ENCODE data around the gene FBXO47. TPM values are rescaled to one million over a fixed set of nuclear protein-coding genes. Genes with fewer than 3 reads are reported as not detected.

The FBXO47 gene
- total and polyA plus RNA-seq, 7 donors = not detected

- Histone ChIP-seq H3K36me3 (no peaks in the 10 kb centered on the region), H3K27ac (no peak overlapping the region), H3K4me1 (peaks cover 0 to 16% (median 0%) of the 10 kb centered on the region in 4 donors), H3K4me3 (no peak overlapping the region), H3K9me3 (peaks cover 0 to 5% (median 4%) of the 10 kb centered on the region in 4 donors), H3K27me3 (no peaks in the 10 kb centered on the region)
- 92 to 95% methylated on average over 5 of the region's 5 CpGs for WGBS, 2 donors
- no peak for TF ChIP-seq POLR2A (IDR thresholded peaks at IDR 0.05)
- intact Hi-C loops (cut with DNase I) = no loop called here
- no peak for DNase-seq
Measured at GRCh38 chr17:38996660-38997337, 29.6 kb upstream of the FBXO47 start.

- peaks cover 0 to 5% (median 4%) of the 10 kb centered on the region in 4 donors for H3K9me3 ChIP-seq
- no peak overlapping the region for H3K27ac ChIP-seq
- no peaks in the 10 kb centered on the region for H3K27me3 ChIP-seq
- DNase-seq = no peak
- no peaks in the 10 kb centered on the region for H3K36me3 ChIP-seq
- H3K4me3 ChIP-seq = no peak overlapping the region
- TF ChIP-seq, protein P1, sequence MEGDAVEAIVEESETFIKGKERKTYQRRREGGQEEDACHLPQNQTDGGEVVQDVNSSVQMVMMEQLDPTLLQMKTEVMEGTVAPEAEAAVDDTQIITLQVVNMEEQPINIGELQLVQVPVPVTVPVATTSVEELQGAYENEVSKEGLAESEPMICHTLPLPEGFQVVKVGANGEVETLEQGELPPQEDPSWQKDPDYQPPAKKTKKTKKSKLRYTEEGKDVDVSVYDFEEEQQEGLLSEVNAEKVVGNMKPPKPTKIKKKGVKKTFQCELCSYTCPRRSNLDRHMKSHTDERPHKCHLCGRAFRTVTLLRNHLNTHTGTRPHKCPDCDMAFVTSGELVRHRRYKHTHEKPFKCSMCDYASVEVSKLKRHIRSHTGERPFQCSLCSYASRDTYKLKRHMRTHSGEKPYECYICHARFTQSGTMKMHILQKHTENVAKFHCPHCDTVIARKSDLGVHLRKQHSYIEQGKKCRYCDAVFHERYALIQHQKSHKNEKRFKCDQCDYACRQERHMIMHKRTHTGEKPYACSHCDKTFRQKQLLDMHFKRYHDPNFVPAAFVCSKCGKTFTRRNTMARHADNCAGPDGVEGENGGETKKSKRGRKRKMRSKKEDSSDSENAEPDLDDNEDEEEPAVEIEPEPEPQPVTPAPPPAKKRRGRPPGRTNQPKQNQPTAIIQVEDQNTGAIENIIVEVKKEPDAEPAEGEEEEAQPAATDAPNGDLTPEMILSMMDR (IDR thresholded peaks at IDR 0.05) = no peak
- TF ChIP-seq POLR2AphosphoS5 (IDR thresholded peaks at IDR 0.05) (no peak), POLR2A (IDR thresholded peaks at IDR 0.05) (no peak), EP300 (IDR thresholded peaks at IDR 0.05) (no peak)
- no peaks in the 10 kb centered on the region for H3K4me1 ChIP-seq
- 27 to 52% methylated on average over 2 of the region's 2 CpGs for WGBS, 2 donors
- intact Hi-C loops (cut with DNase I) = no loop called here
Measured at GRCh38 chr17:38994026-38994425, 26.8 kb upstream of the FBXO47 start.

GRCh38 chr17:38984666-38985065 is 17.5 kb upstream of the FBXO47 start:
- TF ChIP-seq EP300 (IDR thresholded peaks at IDR 0.05) = no peak
- TF ChIP-seq POLR2AphosphoS5 (IDR thresholded peaks at IDR 0.05) = no peak
- TF ChIP-seq, protein P1 (IDR thresholded peaks at IDR 0.05) = no peak
- no peak for TF ChIP-seq POLR2A (IDR thresholded peaks at IDR 0.05)
- Histone ChIP-seq H3K4me3 (no peak overlapping the region), H3K36me3 (no peaks in the 10 kb centered on the region), H3K9me3 (no peaks in the 10 kb centered on the region), H3K4me1 (peaks cover 0 to 13% (median 3%) of the 10 kb centered on the region in 4 donors), H3K27ac (no peak overlapping the region), H3K27me3 (no peaks in the 10 kb centered on the region)
- WGBS, 2 donors = 58 to 75% methylated on average over 2 of the region's 2 CpGs
- intact Hi-C loops (cut with DNase I) = loop anchor here (5.0 kb wide), 1 partner anchor 258 kb away; no protein-coding TSS in a partner anchor
- DNase-seq = no peak

DNA sequence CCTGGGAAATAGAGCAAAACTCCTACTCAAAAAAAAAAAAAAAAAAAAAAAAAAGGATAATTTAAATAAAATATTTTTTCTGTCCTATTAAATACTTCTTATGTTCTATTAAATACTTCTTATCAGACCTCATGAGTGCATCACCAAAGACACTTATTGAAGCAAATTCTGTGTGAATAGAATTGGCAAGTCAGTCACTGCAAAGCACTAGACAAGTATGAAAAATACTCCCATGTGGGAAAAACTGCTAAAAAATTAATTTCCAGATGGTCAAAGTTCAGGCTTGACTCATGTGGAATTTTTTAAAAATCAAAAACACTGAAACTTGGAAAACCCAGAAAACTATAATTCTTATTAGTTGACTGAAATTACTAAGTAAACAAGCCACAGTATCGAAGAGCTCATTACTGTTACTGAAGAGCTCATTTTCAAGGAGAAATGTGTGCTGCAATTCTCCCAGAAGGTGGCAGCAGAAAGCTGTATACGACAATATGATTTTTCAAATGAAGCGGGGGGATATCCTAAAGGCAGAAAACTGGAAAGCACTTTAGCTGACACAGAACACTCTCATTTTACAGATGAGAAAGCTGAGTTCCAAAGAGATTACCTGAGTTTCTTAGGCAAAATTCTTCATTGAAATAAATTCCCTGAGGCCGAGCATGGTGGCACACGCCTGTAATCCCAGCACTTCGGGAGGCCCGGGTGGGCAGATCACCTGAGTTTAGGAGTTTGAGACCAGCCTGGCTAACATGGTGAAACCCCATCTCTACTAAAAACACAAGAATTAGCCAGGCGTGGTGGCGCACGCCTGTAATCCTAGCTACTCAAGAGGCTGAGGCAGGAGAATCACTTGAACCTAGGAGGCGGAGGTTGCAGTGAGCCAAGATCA is 15.9 kb upstream of the FBXO47 start:
- peak; percentile 75 for DNase-seq
- intact Hi-C loops (cut with DNase I) = loop anchor here (1.0 to 5.0 kb wide), 2 partner anchors 169 to 259 kb away; no protein-coding TSS in a partner anchor
- no peaks in the 10 kb centered on the region for H3K9me3 ChIP-seq
- H3K27ac ChIP-seq = no peak overlapping the region
- H3K27me3 ChIP-seq = no peaks in the 10 kb centered on the region
- WGBS, 2 donors = 53 to 64% methylated on average over 11 of the region's 11 CpGs
- peaks cover 0 to 13% (median 3%) of the 10 kb centered on the region in 4 donors for H3K4me1 ChIP-seq
- TF ChIP-seq POLR2AphosphoS5 (IDR thresholded peaks at IDR 0.05) = peak in 1 of 4 donors; percentile 21
- no peak for TF ChIP-seq POLR2A (IDR thresholded peaks at IDR 0.05)
- TF ChIP-seq, protein P1 (IDR thresholded peaks at IDR 0.05) = peak; percentile 45 to 73 (median 70)
- H3K36me3 ChIP-seq = no peaks in the 10 kb centered on the region
- no peak overlapping the region for H3K4me3 ChIP-seq

DNA sequence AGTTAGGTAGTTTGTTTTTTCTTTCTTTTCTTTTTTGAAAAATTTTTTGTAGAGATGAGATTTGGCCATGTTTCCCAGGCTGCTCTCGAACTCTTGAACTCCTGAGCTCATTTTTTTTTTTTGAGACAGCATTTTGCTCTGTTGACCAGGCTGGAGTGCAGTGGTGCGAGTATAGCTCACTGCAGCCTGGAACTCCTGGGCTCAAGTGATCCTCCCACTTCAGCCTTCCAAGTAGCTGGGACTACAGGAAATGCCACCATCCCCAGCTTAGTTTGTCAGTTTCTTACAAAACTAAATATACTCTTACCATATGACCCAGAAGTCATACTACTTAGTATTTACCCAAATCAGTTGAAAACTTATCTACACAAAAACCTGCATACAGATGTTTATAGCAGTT is 14.4 kb upstream of the FBXO47 start:
- Histone ChIP-seq H3K9me3 (no peaks in the 10 kb centered on the region), H3K27me3 (no peaks in the 10 kb centered on the region), H3K36me3 (no peaks in the 10 kb centered on the region), H3K4me3 (no peak overlapping the region), H3K27ac (peak overlapping the region in 3 of 4 donors; percentile 24 to 42 (median 37)), H3K4me1 (peaks cover 0 to 13% (median 3%) of the 10 kb centered on the region in 4 donors)
- no peak for DNase-seq
- intact Hi-C loops (cut with DNase I) = loop anchor here (5.0 kb wide), 1 partner anchor 261 kb away; no protein-coding TSS in a partner anchor
- no peak for TF ChIP-seq POLR2AphosphoS5 (IDR thresholded peaks at IDR 0.05)
- TF ChIP-seq POLR2A (IDR thresholded peaks at IDR 0.05) = no peak
- TF ChIP-seq, protein P1 (IDR thresholded peaks at IDR 0.05) = no peak
- WGBS, 2 donors = 54 to 67% methylated on average over 2 of the region's 2 CpGs

Measured in sigmoid colon (tissue), 7 donors.